Uterus (tissue), 4 donors: ENCODE data around the gene NCKAP1. TPM values are rescaled to one million over a fixed set of nuclear protein-coding genes. Genes with fewer than 3 reads are reported as not detected.
A peak's percentile ranks its signal among the peaks of the same experiment; 100 is the strongest.

ENCODE experiments used
- DNase-seq, 2 donors: peaks; one replicate each; pipeline ENCODE4 v3.0.0-alpha.2; 2019 to 2020
- H3K27ac ChIP-seq, 2 donors: fragments of 200-600 bp; sonication (generic); 1 replicate in 1 of 2; 2 replicates in 1 of 2; pipeline ENCODE4 v1.5.1; 2016 to 2018
- H3K27me3 ChIP-seq, 2 donors: fragments of 200-600 bp; sonication (generic); one replicate each; pipeline ENCODE4 v1.5.1; 2018 to 2019; ENCODE audit warnings: control low read depth in 1 of 2
- H3K36me3 ChIP-seq, 2 donors: fragments of 200-600 bp; sonication (generic); one replicate each; pipeline ENCODE4 v1.5.1; 2019; ENCODE audit warnings: control low read depth in 1 of 2
- H3K4me1 ChIP-seq, 2 donors: fragments of 200-600 bp; sonication (generic); one replicate each; pipeline ENCODE4 v1.5.1; 2018 to 2019; ENCODE audit warnings: control low read depth in 1 of 2
- H3K4me3 ChIP-seq, 2 donors: fragments of 200-600 bp; sonication (generic); 1 replicate in 1 of 2; 2 replicates in 1 of 2; pipeline ENCODE4 v1.5.1; 2018 to 2019; ENCODE audit warnings: mild to moderate bottlenecking in 1 of 2
- H3K9me3 ChIP-seq, 2 donors: fragments of 200-600 bp; sonication (generic); one replicate each; pipeline ENCODE4 v1.5.1; 2019; ENCODE audit warnings: control low read depth in 1 of 2
- CTCF ChIP-seq, 4 experiments: fragments of 200-600 bp in 2 of 4; fragments of 450-650 bp in 2 of 4; sonication (generic) in 2 of 4; IDR thresholded peaks; one replicate each; pipeline ENCODE4 v1.5.1; 2016 to 2019; ENCODE audit warnings: antibody characterized with exemption in 4 of 4, mild to moderate bottlenecking in 2 of 4, moderate library complexity in 1 of 4
- POLR2A ChIP-seq, 2 donors: fragments of 450-650 bp; IDR thresholded peaks; one replicate each; pipeline ENCODE4 v1.6.1; 2016; ENCODE audit warnings: antibody characterized with exemption in 2 of 2, mild to moderate bottlenecking in 1 of 2, moderate library complexity in 1 of 2
- intact Hi-C: fragments of 100-400 bp; cut with DNase I; formaldehyde crosslinking; loops from one replicate; pipeline ENCODE4 v1.15.1; 2023; ENCODE audit warnings: low total_unique reads
- small RNA-seq: library from RNA; depleted of rRNA; stranded (forward); fragments of <200 nt; gene quantifications from one replicate; pipeline ENCODE3, GENCODE V24; 2016
- total RNA-seq, 4 donors: library from RNA; depleted of rRNA in 3 of 4; stranded (reverse); fragments of >200 nt in 3 of 4; gene quantifications; one replicate each; pipeline versions ENCODE4 v1.1.0 to v1.2.4, GENCODE V29; 2014 to 2023
- donor health status: DM: yes; HTN: yes; CAD: no.

Gene NCKAP1
- total RNA-seq, 4 donors from 2014 or later = 55.3 to 284 (median 167) TPM

DNA sequence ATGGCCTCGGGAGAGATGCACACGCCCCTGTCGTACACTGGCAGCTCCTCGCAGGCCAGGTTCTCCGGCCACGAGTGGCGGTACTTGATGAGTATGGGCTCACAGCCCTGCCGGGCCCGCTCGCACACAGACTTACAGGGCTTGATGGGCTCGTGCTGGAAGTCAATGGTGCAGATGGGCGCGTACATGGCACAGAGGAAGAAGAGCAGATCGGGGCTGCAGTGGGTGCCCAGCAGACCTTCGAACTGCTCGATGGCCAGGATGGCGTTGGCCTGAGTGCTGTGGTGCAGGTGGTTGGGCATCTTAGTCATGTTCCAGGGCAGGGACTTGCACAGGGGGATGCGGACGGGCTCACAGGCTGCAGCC, 172.2 kb downstream of the NCKAP1 start:
- peak overlapping the region; percentile 76 to 78 for H3K27ac ChIP-seq
- DNase-seq = peak; percentile 16 to 29
- no peaks in the 10 kb centered on the region for H3K4me1 ChIP-seq
- no peaks in the 10 kb centered on the region for H3K36me3 ChIP-seq
- H3K9me3 ChIP-seq = no peaks in the 10 kb centered on the region
- H3K27me3 ChIP-seq = no peaks in the 10 kb centered on the region
- intact Hi-C loops = no loop called here
- TF ChIP-seq POLR2A (IDR thresholded peaks at IDR 0.05) (no peak), CTCF (IDR thresholded peaks at IDR 0.05) (no peak)
- peak overlapping the region; percentile 41 to 42 for H3K4me3 ChIP-seq

DNA sequence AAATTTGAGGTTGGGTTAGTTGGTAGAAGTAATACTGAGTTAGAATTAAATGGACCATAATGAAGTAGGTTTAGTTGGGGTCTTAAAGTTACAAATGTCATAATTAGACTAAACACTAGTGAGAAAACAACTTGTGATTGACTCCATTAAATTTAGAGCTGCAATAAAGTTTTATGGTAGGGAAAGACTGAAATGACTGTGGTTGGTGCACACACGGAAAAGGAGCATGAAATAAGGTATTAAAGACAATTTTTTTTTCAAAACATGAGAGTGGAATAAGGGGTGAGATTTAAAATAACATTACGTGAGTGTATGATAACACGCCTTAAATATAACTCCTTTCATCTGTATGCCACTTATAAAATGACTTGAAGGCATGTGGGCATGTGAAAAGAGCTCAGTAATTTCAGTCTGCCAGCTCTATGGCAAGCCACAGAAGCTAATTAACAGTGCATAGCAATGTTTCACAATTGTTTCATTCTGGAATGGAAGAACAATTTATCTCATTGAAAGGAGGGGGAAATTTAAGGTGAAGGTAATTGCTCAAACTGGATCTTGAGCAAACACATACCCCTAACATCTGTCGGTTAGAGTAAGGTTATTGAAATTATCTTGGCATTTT, 173.2 kb downstream of the NCKAP1 start:
- no peaks in the 10 kb centered on the region for H3K27me3 ChIP-seq
- no peak for DNase-seq
- intact Hi-C loops = no loop called here
- H3K9me3 ChIP-seq = no peaks in the 10 kb centered on the region
- no peaks in the 10 kb centered on the region for H3K4me1 ChIP-seq
- no peak overlapping the region for H3K27ac ChIP-seq
- H3K4me3 ChIP-seq = no peak overlapping the region
- TF ChIP-seq CTCF (IDR thresholded peaks at IDR 0.05) (no peak), POLR2A (IDR thresholded peaks at IDR 0.05) (no peak)
- no peaks in the 10 kb centered on the region for H3K36me3 ChIP-seq

DNA sequence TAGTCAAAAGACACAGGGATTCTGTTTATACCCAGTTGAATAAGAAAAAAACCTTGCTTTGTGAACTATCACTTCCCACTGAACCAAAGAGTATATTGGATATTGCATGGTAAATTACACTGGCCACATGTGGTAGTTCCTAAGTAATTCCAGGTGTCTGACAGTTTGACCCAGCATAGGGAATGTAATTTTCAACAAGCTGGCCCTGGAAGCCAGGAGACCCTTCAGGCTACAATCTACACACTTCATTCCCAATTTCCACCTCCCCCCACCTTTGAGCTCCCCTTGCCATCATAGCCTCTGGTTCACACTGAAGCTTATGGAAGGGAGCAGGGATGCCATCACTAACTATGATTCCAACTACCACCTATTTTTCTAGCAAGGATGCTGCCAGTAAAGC, 174.6 kb downstream of the NCKAP1 start:
- intact Hi-C loops = no loop called here
- no peak overlapping the region for H3K27ac ChIP-seq
- H3K4me3 ChIP-seq = no peak overlapping the region

DNA sequence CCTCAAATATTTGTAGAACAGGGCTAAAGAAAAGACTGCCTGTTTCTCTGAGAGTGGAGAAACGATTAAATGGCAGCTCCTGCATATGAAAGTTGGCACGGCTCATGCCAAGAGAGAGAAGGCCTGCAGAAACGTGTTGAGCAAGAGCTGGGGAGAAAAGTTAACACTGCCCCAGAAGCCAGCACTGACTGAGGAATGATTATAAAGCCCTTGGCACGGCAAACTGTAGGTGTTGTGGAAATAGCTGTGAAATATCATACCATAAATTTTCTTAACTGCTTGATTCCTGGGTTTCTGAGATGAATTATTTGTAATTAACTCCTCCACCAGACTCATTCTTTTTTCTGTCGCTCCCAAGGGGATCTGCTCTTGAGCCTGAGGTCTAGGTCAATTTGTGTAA, 176.2 kb downstream of the NCKAP1 start:
- no peaks in the 10 kb centered on the region for H3K36me3 ChIP-seq
- no peaks in the 10 kb centered on the region for H3K27me3 ChIP-seq
- DNase-seq = peak; percentile 22 to 27
- H3K4me3 ChIP-seq = no peak overlapping the region
- H3K27ac ChIP-seq = peak overlapping the region; percentile 26 to 51
- intact Hi-C loops = no loop called here
- no peaks in the 10 kb centered on the region for H3K9me3 ChIP-seq
- TF ChIP-seq CTCF (IDR thresholded peaks at IDR 0.05) = no peak
- no peak for TF ChIP-seq POLR2A (IDR thresholded peaks at IDR 0.05)
- H3K4me1 ChIP-seq = no peaks in the 10 kb centered on the region

More for the DNA sequence above, 174.6 kb downstream of the NCKAP1 start:
- H3K4me1 ChIP-seq = no peaks in the 10 kb centered on the region
- no peaks in the 10 kb centered on the region for H3K9me3 ChIP-seq
- no peak for DNase-seq
- no peaks in the 10 kb centered on the region for H3K36me3 ChIP-seq
- TF ChIP-seq CTCF (IDR thresholded peaks at IDR 0.05) (no peak), POLR2A (IDR thresholded peaks at IDR 0.05) (no peak)
- no peaks in the 10 kb centered on the region for H3K27me3 ChIP-seq

DNA sequence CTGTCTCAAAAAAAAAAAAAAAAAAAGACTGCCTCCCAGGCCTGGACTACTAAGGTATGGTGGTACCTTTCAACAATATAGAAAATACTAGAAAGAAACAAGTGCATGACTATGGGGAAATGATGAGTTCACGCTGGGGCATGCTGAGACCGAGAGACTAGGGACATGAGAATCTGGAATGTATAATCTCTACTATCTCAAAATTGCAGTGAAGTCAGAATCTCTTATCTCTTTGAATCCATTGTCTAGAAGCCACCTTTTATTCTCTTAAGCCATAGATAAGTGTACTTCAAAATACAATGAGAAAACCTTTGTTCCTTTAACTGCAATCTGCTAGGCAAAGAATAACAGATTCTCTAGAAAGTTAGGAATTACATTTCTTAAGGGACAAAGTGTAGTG, 177.4 kb downstream of the NCKAP1 start:
- no peaks in the 10 kb centered on the region for H3K36me3 ChIP-seq
- intact Hi-C loops = no loop called here
- DNase-seq = no peak
- TF ChIP-seq POLR2A (IDR thresholded peaks at IDR 0.05) (no peak), CTCF (IDR thresholded peaks at IDR 0.05) (no peak)
- H3K9me3 ChIP-seq = peaks cover 0 to 2% of the 10 kb centered on the region in 2 donors
- no peaks in the 10 kb centered on the region for H3K27me3 ChIP-seq
- no peak overlapping the region for H3K27ac ChIP-seq
- no peaks in the 10 kb centered on the region for H3K4me1 ChIP-seq
- no peak overlapping the region for H3K4me3 ChIP-seq

Small RNAs within 50 kb of the gene (small RNA-seq; reads per million reads assigned to genes)
- gene RF00019 (not detected), gene RF00599 (not detected), gene RNU6-1122P (not detected)

Other genes with a start within 250 kb of the NCKAP1 start
- 10 to 100 TPM in 1 of 4 donors, 1 to 10 TPM in 2, under 1 TPM in 1; 0.29 to 15.1 (median 7.3) TPM for gene FRZB, start 171.8 kb downstream of the NCKAP1 start, total RNA-seq
- 10 to 100 TPM in 1 of 4 donors, 1 to 10 TPM in 2, under 1 TPM in 1; 0.29 to 12.4 (median 3.3) TPM for gene DUSP19, start 40.3 kb upstream of the NCKAP1 start, total RNA-seq
- 10 to 100 TPM in 2 of 4 donors, 1 to 10 TPM in 2; 5.9 to 32.8 (median 19.0) TPM for gene NUP35, start 86.0 kb upstream of the NCKAP1 start, total RNA-seq